GM19452 (cell line): ENCODE data around the gene PDSS1.
A peak's percentile ranks its signal among the peaks of the same experiment; 100 is the strongest.
"Not testable (repeated sequence)": the region's sequence is repeated elsewhere in the genome, so short reads cannot be mapped to it uniquely, and the experiment has no call there.

Source experiments
- ATAC-seq: cut with Tn5 transposase; IDR thresholded peaks from one replicate; pipeline ENCODE4 v1.9.1; 2021; ENCODE audit not compliant: unreplicated experiment

PDSS1 gene

GRCh38 chr10:26697163-26697921 is at the start of gene PDSS1:
PDSS1 (plus strand) TSS chr10:26697701; CDS start chr10:26697712, 11 bp downstream.
- peak; percentile 79 for ATAC-seq

- not testable (repeated sequence) for ATAC-seq
Measured at GRCh38 chr10:26648245-26648636, 49.3 kb upstream of the PDSS1 start.

GRCh38 chr10:26650406-26650805 is 47.1 kb upstream of the PDSS1 start:
- no peak for ATAC-seq

GRCh38 chr10:26651476-26651875 is 46.0 kb upstream of the PDSS1 start:
- ATAC-seq = not testable (repeated sequence)

- no peak for ATAC-seq
Measured at GRCh38 chr10:26653004-26653403, 44.5 kb upstream of the PDSS1 start.

- ATAC-seq = no peak
Measured at GRCh38 chr10:26655746-26656145, 41.8 kb upstream of the PDSS1 start.

- no peak for ATAC-seq
Measured at GRCh38 chr10:26662864-26663263, 34.6 kb upstream of the PDSS1 start.

- no peak for ATAC-seq
Measured at GRCh38 chr10:26665080-26666048, 32.1 kb upstream of the PDSS1 start.

- ATAC-seq = no peak
Measured at GRCh38 chr10:26675873-26676257, 21.6 kb upstream of the PDSS1 start.

GRCh38 chr10:26679588-26679987 is 17.9 kb upstream of the PDSS1 start:
- no peak for ATAC-seq

- ATAC-seq = no peak
Measured at GRCh38 chr10:26681076-26681475, 16.4 kb upstream of the PDSS1 start.

- ATAC-seq = not testable (repeated sequence)
Measured at GRCh38 chr10:26681971-26682370, 15.5 kb upstream of the PDSS1 start.

- no peak for ATAC-seq
Measured at GRCh38 chr10:26682931-26683330, 14.6 kb upstream of the PDSS1 start.

GRCh38 chr10:26684667-26685264 is 12.7 kb upstream of the PDSS1 start:
- peak; percentile 93 for ATAC-seq

- ATAC-seq = no peak
Measured at GRCh38 chr10:26685441-26685840, 12.1 kb upstream of the PDSS1 start.

GRCh38 chr10:26689399-26689798 is 8.1 kb upstream of the PDSS1 start:
- ATAC-seq = no peak

GRCh38 chr10:26690731-26691475 is 6.6 kb upstream of the PDSS1 start:
- no peak for ATAC-seq

- not testable (repeated sequence) for ATAC-seq
Measured at GRCh38 chr10:26694536-26694935, 3.0 kb upstream of the PDSS1 start.

- ATAC-seq = no peak
Measured at GRCh38 chr10:26696786-26697162, 727 bp upstream of the PDSS1 start.

- no peak for ATAC-seq
Measured at GRCh38 chr10:26697922-26698608, 564 bp downstream of the PDSS1 start.
